Stimulated activated CD4-positive, alpha-beta T cell treated with anti-CD3 and anti-CD28 coated beads, Interleukin-1b, Interleukin-23, amount 100 ng/mL, for 48 hours (primary cell): ENCODE measurements around the gene RSPH6A.

ENCODE experiments used
- DNase-seq: peaks from one replicate; pipeline ENCODE4 v3.0.0-alpha.2; 2020

The RSPH6A gene

GRCh38 chr19:45814851-45815480, at the start of gene RSPH6A:
Gene RSPH6A, minus strand, starts transcription at chr19:45815308. Its CDS starts 132 bp downstream, at chr19:45815176.
- no peak for DNase-seq

GRCh38 chr19:45864629-45865082, 49.5 kb upstream of the RSPH6A start:
- DNase-seq = no peak

- DNase-seq = peak; percentile 61
Measured at GRCh38 chr19:45863840-45864628, 48.9 kb upstream of the RSPH6A start, which contains the start of gene FOXA3. Gene FOXA3, plus strand, starts transcription at chr19:45864326. Its CDS starts 131 bp downstream, at chr19:45864457.

GRCh38 chr19:45863335-45863839, 48.3 kb upstream of the RSPH6A start:
- DNase-seq = no peak

GRCh38 chr19:45862564-45863334, 47.6 kb upstream of the RSPH6A start, which contains the start of gene SYMPK:
Gene SYMPK, minus strand, starts transcription at chr19:45863147. Its CDS starts 8,652 bp downstream, at chr19:45854495.
- peak; percentile 99 for DNase-seq

- no peak for DNase-seq
Measured at GRCh38 chr19:45862271-45862563, 47.1 kb upstream of the RSPH6A start.

GRCh38 chr19:45860359-45861259, 45.5 kb upstream of the RSPH6A start:
- no peak for DNase-seq

- no peak for DNase-seq
Measured at GRCh38 chr19:45854167-45854778, 39.2 kb upstream of the RSPH6A start.

- no peak for DNase-seq
Measured at GRCh38 chr19:45852983-45853382, 37.9 kb upstream of the RSPH6A start.

GRCh38 chr19:45852145-45852750, 37.1 kb upstream of the RSPH6A start:
- no peak for DNase-seq

- DNase-seq = no peak
Measured at GRCh38 chr19:45848922-45849321, 33.8 kb upstream of the RSPH6A start.

GRCh38 chr19:45847663-45848062, 32.6 kb upstream of the RSPH6A start:
- DNase-seq = no peak

GRCh38 chr19:45842198-45842597, 27.1 kb upstream of the RSPH6A start:
- no peak for DNase-seq

- no peak for DNase-seq
Measured at GRCh38 chr19:45834970-45835369, 19.9 kb upstream of the RSPH6A start.

- no peak for DNase-seq
Measured at GRCh38 chr19:45828945-45829344, 13.8 kb upstream of the RSPH6A start.

GRCh38 chr19:45828523-45828922, 13.4 kb upstream of the RSPH6A start:
- no peak for DNase-seq

GRCh38 chr19:45827459-45828093, 12.5 kb upstream of the RSPH6A start:
- DNase-seq = no peak

- DNase-seq = no peak
Measured at GRCh38 chr19:45826934-45827333, 11.8 kb upstream of the RSPH6A start.

- DNase-seq = no peak
Measured at GRCh38 chr19:45825917-45826893, 11.1 kb upstream of the RSPH6A start.

GRCh38 chr19:45825263-45825605, 10.1 kb upstream of the RSPH6A start:
- no peak for DNase-seq
